Activated T-cell treated with anti-CD3 and anti-CD28 coated beads, Interleukin-2, amount 50 U/mL, for 24 hours (primary cell): ENCODE results near the gene CMTM6.

Source experiments
- DNase-seq: peaks from one replicate; pipeline ENCODE4 v3.0.0-alpha.2; 2020
- H3K27ac Mint-ChIP-seq: 2 replicates; pipeline ENCODE4 v1.8.0; 2020; ENCODE audit warnings: mild to moderate bottlenecking, mixed read lengths
- H3K27me3 Mint-ChIP-seq: 2 replicates; pipeline ENCODE4 v1.8.0; 2020; ENCODE audit warnings: mixed read lengths
- H3K36me3 Mint-ChIP-seq: 2 replicates; pipeline ENCODE4 v1.8.0; 2020; ENCODE audit warnings: low read depth, mixed read lengths
- H3K4me1 Mint-ChIP-seq: 2 replicates; pipeline ENCODE4 v1.8.0; 2020; ENCODE audit warnings: low read depth, mixed read lengths
- H3K4me3 Mint-ChIP-seq: 2 replicates; pipeline ENCODE4 v1.8.0; 2020; ENCODE audit warnings: mild to moderate bottlenecking, moderate library complexity, mixed read lengths
- H3K9me3 Mint-ChIP-seq: 2 replicates; pipeline ENCODE4 v1.8.0; 2020; ENCODE audit warnings: mixed read lengths

The CMTM6 gene

DNA sequence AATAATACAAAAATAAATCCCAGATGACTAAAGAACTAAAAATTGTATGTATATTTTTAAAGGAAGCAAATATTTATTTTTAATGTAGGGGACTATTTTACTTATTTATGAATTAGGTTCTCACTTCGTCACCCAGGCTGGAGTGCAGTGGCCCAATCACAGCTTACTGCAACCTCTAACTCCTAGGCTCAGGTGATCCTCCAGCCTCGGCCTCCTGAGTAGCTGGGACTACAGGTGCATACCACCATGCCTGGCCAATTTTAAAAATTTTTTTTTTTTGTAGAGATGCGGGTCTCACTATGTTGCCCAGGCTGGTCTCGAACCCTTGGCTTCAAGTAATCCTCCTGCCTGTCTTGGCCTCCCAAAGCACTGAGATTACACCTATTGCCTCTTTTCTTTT, 68.4 kb downstream of the CMTM6 start:
- DNase-seq, result no peak
- Mint-ChIP-seq H3K27ac (peak overlapping the region; percentile 10), H3K4me3 (no peak overlapping the region), H3K4me1 (peaks cover 90% of the 10 kb centered on the region), H3K9me3 (no peaks in the 10 kb centered on the region), H3K36me3 (peaks cover 7% of the 10 kb centered on the region), H3K27me3 (no peaks in the 10 kb centered on the region)

DNA sequence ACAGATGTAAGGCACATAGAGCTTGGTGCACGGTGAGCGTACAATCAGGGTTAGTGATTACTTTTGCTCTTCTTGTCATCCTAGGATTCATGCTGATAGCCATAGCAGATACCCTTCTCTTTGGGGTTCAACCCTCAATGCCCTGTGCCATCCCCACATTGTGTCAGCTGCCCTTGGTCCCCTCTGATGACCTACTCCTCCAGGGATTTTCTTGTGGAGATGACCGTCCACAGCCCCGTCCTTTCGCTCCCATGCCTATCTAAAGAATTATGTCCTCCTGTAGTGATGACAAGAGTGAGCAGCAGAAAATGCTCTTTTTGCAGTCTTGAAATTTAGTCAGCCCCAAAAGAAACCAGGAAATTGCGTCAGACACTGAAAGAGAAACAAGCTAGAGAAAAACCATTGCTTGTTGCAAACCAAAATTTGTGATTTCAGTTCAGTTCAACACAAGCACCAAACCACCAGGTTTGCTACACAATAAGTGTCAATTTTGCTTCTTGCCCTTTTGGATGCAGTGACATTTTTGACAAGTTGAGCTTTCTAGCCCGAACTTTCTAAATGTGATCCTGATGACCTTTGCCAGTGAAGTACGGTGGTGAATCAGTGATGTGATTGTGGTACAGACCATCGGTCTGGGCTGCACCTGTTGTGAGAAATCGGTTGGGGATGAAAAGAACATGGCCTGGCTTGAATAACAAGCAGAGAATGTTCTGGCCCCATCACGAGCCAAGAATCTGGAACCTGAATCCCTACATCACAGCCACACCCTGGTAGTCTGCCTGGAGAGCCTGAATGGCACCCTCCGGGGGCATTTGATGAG, 69.7 kb downstream of the CMTM6 start:
- peak; percentile 64 for DNase-seq
- H3K27me3 Mint-ChIP-seq, result no peaks in the 10 kb centered on the region

DNA sequence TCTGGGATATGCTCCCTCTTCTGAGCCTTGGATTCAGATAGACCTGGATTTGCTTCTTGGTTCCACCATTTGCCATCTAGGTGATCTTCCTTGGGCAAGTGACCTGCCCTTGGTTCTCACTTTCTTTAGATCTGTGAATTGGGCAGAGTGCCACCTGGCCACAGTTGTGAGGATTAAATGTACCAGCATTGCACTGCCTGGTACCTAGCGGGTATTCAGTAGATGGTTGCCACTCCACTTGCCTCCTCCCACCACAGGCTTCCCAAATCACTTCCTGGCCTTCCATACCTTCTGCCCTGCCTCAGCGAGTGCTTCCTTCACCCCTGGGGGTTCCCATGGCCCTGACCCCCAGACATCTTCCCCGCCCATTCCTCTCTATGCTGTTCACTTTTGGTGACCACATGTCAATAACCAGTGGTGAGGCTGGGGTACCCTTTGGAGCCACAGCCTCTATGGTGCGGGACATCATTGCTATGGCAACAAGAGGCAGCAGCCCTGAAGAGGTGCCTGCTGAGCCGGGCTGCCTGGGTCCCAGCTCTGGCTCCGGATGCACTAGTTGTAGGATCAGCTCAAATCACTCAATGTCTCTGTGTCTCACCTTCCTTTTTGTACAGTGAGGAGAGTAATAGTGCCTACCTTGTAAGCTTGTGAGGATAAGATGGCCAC, 70.5 kb downstream of the CMTM6 start:
- no peaks in the 10 kb centered on the region for H3K27me3 Mint-ChIP-seq
- no peak for DNase-seq
- H3K4me1 Mint-ChIP-seq, result peaks cover 91% of the 10 kb centered on the region
- no peaks in the 10 kb centered on the region for H3K9me3 Mint-ChIP-seq
- H3K36me3 Mint-ChIP-seq, result peaks cover 5% of the 10 kb centered on the region
- peak overlapping the region; percentile 68 for H3K4me3 Mint-ChIP-seq
- peak overlapping the region; percentile 97 for H3K27ac Mint-ChIP-seq

More for the DNA sequence above, 69.7 kb downstream of the CMTM6 start:
- peak overlapping the region; percentile 68 for H3K4me3 Mint-ChIP-seq
- peaks cover 5% of the 10 kb centered on the region for H3K36me3 Mint-ChIP-seq
- peak overlapping the region; percentile 97 for H3K27ac Mint-ChIP-seq
- no peaks in the 10 kb centered on the region for H3K9me3 Mint-ChIP-seq
- peaks cover 89% of the 10 kb centered on the region for H3K4me1 Mint-ChIP-seq

DNA sequence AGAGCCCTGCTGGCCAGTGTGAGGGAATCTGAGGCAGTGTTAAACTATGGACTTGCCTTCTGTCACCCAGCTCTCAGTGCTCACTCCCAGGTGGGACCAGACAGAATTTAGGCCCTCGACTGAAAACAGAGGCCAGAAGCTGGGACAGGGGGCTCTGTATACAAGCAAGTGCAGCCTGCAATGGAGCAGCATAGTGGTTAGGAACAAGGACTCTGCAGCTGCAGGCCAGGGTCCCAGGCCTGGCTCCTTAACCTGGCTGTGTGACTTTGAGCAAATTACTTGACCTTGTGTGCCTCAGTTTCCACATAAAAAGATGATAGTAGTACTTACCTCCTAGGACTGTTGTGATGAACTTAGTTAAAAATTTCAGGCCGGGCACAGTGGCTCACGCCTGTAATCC, 71.2 kb downstream of the CMTM6 start:
- Mint-ChIP-seq H3K27ac (peak overlapping the region; percentile 97), H3K4me3 (no peak overlapping the region), H3K4me1 (peaks cover 91% of the 10 kb centered on the region), H3K27me3 (no peaks in the 10 kb centered on the region), H3K9me3 (no peaks in the 10 kb centered on the region), H3K36me3 (peaks cover 5% of the 10 kb centered on the region)
- no peak for DNase-seq
